GM18909 (cell line): ENCODE data around the gene HOXA10.

Source experiments
- ATAC-seq: cut with Tn5 transposase; IDR thresholded peaks from one replicate; pipeline ENCODE4 v1.9.1; 2021; ENCODE audit warnings: mild to moderate bottlenecking; ENCODE audit not compliant: unreplicated experiment, poor library complexity

Gene HOXA10

GRCh38 chr7:27121684-27122076 is 52.4 kb downstream of the HOXA10 start:
- no peak for ATAC-seq
